Glutamatergic neuron (in vitro differentiated cells): ENCODE results near the gene SLC6A20. TPM values are rescaled to one million over a fixed set of nuclear protein-coding genes. Genes with fewer than 3 reads are reported as not detected.
A peak's percentile ranks its signal among the peaks of the same experiment; 100 is the strongest.
"Not testable (repeated sequence)": the region's sequence is repeated elsewhere in the genome, so short reads cannot be mapped to it uniquely, and the experiment has no call there.

Experiments used
- DNase-seq: peaks from one replicate; pipeline ENCODE4 v3.0.0; 2022
- H3K27ac Mint-ChIP-seq: one replicate; pipeline ENCODE4 v1.8.0; 2020; ENCODE audit warnings: mild to moderate bottlenecking, mixed read lengths, inconsistent platforms; ENCODE audit not compliant: unreplicated experiment
- H3K27me3 Mint-ChIP-seq: one replicate; pipeline ENCODE4 v1.8.0; 2020; ENCODE audit warnings: mild to moderate bottlenecking, moderate library complexity, mixed read lengths, inconsistent platforms; ENCODE audit not compliant: unreplicated experiment
- H3K36me3 Mint-ChIP-seq: one replicate; pipeline ENCODE4 v1.8.0; 2020; ENCODE audit warnings: mild to moderate bottlenecking, mixed read lengths, inconsistent platforms; ENCODE audit not compliant: unreplicated experiment
- H3K4me1 Mint-ChIP-seq: one replicate; pipeline ENCODE4 v1.8.0; 2020; ENCODE audit warnings: mild to moderate bottlenecking, low read depth, mixed read lengths, inconsistent platforms; ENCODE audit not compliant: unreplicated experiment
- H3K4me3 Mint-ChIP-seq: one replicate; pipeline ENCODE4 v1.8.0; 2020; ENCODE audit warnings: mild to moderate bottlenecking, mixed read lengths, inconsistent platforms; ENCODE audit not compliant: unreplicated experiment
- H3K9me3 Mint-ChIP-seq: one replicate; pipeline ENCODE4 v1.8.0; 2020; ENCODE audit warnings: mild to moderate bottlenecking, moderate library complexity, mixed read lengths, inconsistent platforms; ENCODE audit not compliant: unreplicated experiment
- CTCF ChIP-seq: fragments of 200-600 bp; sonication (generic); IDR thresholded peaks from one replicate; pipeline ENCODE4 v1.5.0; 2021; ENCODE audit not compliant: partially characterized antibody, unreplicated experiment
- total RNA-seq: library from RNA; stranded (reverse); fragmentation: NEBNext Ultra II Directional; extraction: Animal tissue kit (Norgen Biotek cat#: 25700); gene quantifications from one replicate; pipeline ENCODE4 v1.2.1, GENCODE V29; 2021; ENCODE audit not compliant: unreplicated experiment

Gene SLC6A20
- total RNA-seq, 1 donor from 2014 or later = not detected

GRCh38 chr3:45761831-45762230, 34.5 kb downstream of the SLC6A20 start:
- H3K9me3 Mint-ChIP-seq = no peaks in the 10 kb centered on the region
- no peak overlapping the region for H3K27ac Mint-ChIP-seq
- no peak for TF ChIP-seq CTCF
- H3K4me3 Mint-ChIP-seq = no peak overlapping the region
- H3K4me1 Mint-ChIP-seq = peaks cover 2% of the 10 kb centered on the region
- H3K27me3 Mint-ChIP-seq = peaks cover 2% of the 10 kb centered on the region
- no peaks in the 10 kb centered on the region for H3K36me3 Mint-ChIP-seq
- DNase-seq = no peak

- H3K36me3 Mint-ChIP-seq = no peaks in the 10 kb centered on the region
- no peak overlapping the region for H3K27ac Mint-ChIP-seq
Measured at GRCh38 chr3:45760878-45761711, 35.2 kb downstream of the SLC6A20 start.

GRCh38 chr3:45759851-45760250, 36.5 kb downstream of the SLC6A20 start:
- Mint-ChIP-seq H3K27me3 (peaks cover 2% of the 10 kb centered on the region), H3K36me3 (no peaks in the 10 kb centered on the region), H3K4me3 (no peak overlapping the region), H3K9me3 (no peaks in the 10 kb centered on the region), H3K27ac (no peak overlapping the region), H3K4me1 (peaks cover 2% of the 10 kb centered on the region)
- DNase-seq = no peak
- no peak for TF ChIP-seq CTCF

More at GRCh38 chr3:45760878-45761711, 35.2 kb downstream of the SLC6A20 start:
- peaks cover 2% of the 10 kb centered on the region for H3K4me1 Mint-ChIP-seq
- no peaks in the 10 kb centered on the region for H3K9me3 Mint-ChIP-seq
- peak; percentile 69 for DNase-seq
- peak; percentile 69 for TF ChIP-seq CTCF
- no peak overlapping the region for H3K4me3 Mint-ChIP-seq
- peaks cover 2% of the 10 kb centered on the region for H3K27me3 Mint-ChIP-seq

- Mint-ChIP-seq H3K36me3 (no peaks in the 10 kb centered on the region), H3K27ac (no peak overlapping the region), H3K27me3 (peaks cover 2% of the 10 kb centered on the region), H3K9me3 (peaks cover 3% of the 10 kb centered on the region), H3K4me1 (peaks cover 2% of the 10 kb centered on the region), H3K4me3 (no peak overlapping the region)
- TF ChIP-seq CTCF = no peak
- no peak for DNase-seq
Measured at GRCh38 chr3:45758871-45759270, 37.5 kb downstream of the SLC6A20 start.

- not testable (repeated sequence) for DNase-seq, H3K4me3 Mint-ChIP-seq
Measured at GRCh38 chr3:45757141-45757540, 39.2 kb downstream of the SLC6A20 start.

More at GRCh38 chr3:45757141-45757540, 39.2 kb downstream of the SLC6A20 start:
- not testable (repeated sequence) for H3K27ac Mint-ChIP-seq, H3K4me1 Mint-ChIP-seq, H3K9me3 Mint-ChIP-seq, H3K27me3 Mint-ChIP-seq, H3K36me3 Mint-ChIP-seq
